ENCODE data around the gene DGKI. TPM values are rescaled to one million over a fixed set of nuclear protein-coding genes. Genes with fewer than 3 reads are reported as not detected.
"Not testable (repeated sequence)": the region's sequence is repeated elsewhere in the genome, so short reads cannot be mapped to it uniquely, and the experiment has no call there.

The DGKI gene
- total and polyA plus RNA-seq, 2 donors (not counting 1 experiment from before 2014, with no cell fraction given) = not detected

DNA sequence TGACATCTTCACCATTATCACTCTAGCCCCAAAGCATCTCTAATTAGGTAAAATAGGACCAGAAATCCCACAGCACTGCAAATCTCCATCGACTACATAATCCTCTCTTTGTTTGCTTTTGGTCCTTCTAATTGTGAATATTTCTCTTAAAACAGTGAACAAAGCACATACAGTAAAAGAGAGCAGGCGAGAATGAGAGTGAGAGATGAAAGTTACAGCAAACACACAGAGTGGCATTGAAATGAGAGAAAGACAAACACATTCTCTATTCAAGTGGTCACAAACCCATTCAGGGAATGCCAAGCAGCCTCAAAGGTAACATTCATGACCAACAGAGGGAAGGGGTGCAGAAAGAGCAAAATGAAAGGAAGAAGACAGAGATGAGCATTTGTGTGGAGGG is 393.4 kb downstream of the DGKI start:
- Histone ChIP-seq H3K36me3 (replicated peaks in 1 of 2; ENCODE audit: control extremely low read depth in 1 of 2, control insufficient read depth in 1 of 2, extremely low read depth in 1 of 2, insufficient read depth in 2 of 2, low read length in 1 of 2) (no peaks in the 10 kb centered on the region), H3K9me3 (ENCODE audit: control extremely low read depth in 1 of 3, control insufficient read depth in 2 of 3, insufficient read depth in 1 of 3, low read length in 2 of 3) (no peaks in the 10 kb centered on the region), H3K4me2 (replicated peaks; ENCODE audit: low read depth, low read length, poor library complexity, severe bottlenecking) (no peak overlapping the region), H4K20me1 (ENCODE audit: control insufficient read depth, insufficient read depth, low read length, poor library complexity, severe bottlenecking) (no peaks in the 10 kb centered on the region), H3K9ac (ENCODE audit: low read length) (no peak overlapping the region), H3K27me3 (replicated peaks in 1 of 4; ENCODE audit: control extremely low read depth in 1 of 4, control insufficient read depth in 3 of 4, insufficient read depth in 4 of 4, low read length in 3 of 4) (no peaks in the 10 kb centered on the region), H3K27ac (ENCODE audit: low read length in 2 of 2) (no peak overlapping the region), H3K79me2 (ENCODE audit: control insufficient read depth, insufficient read depth, low read length) (no peaks in the 10 kb centered on the region), H3K4me1 (ENCODE audit: control insufficient read depth in 2 of 2, insufficient read depth in 2 of 2, low read length in 2 of 2) (no peaks in the 10 kb centered on the region), H3K4me3 (ENCODE audit: control extremely low read depth in 1 of 5, extremely low read depth in 1 of 5, insufficient read depth in 1 of 5, low read depth in 2 of 5, low read length in 4 of 5) (no peak overlapping the region), H2AFZ (ENCODE audit: insufficient read depth, low read depth, low read length, poor library complexity, severe bottlenecking) (no peak overlapping the region)
- no peak for ATAC-seq (ENCODE audit: low read depth)
- intact Hi-C loops (cut with micrococcal nuclease) = no loop called here
- no peaks in the 10 kb centered on the region for H3K27me3 Mint-ChIP-seq
- no peak overlapping the region for H3K27ac Mint-ChIP-seq
- CTCF ChIA-PET = interaction anchor here (2.1 kb wide), 1 partner anchor 11 kb away, joined by 7 read pairs; no protein-coding TSS in a partner anchor
- POLR2A ChIA-PET = no interaction called here
- no peak for DNase-seq
- no CpG with 5 or more reads among the region's 2 CpGs for WGBS (ENCODE audit: insufficient coverage)
- no peaks in the 10 kb centered on the region for H3K9me3 Mint-ChIP-seq (ENCODE audit: insufficient read depth)
- no peak overlapping the region for H3K4me3 Mint-ChIP-seq
- no peaks in the 10 kb centered on the region for H3K4me1 Mint-ChIP-seq
- no peak for TF ChIP-seq EZH2 (IDR thresholded peaks at IDR 0.05; ENCODE audit: borderline replicate concordance, insufficient read depth, low read depth, low read length, poor library complexity, severe bottlenecking)
- TF ChIP-seq, protein P1, sequence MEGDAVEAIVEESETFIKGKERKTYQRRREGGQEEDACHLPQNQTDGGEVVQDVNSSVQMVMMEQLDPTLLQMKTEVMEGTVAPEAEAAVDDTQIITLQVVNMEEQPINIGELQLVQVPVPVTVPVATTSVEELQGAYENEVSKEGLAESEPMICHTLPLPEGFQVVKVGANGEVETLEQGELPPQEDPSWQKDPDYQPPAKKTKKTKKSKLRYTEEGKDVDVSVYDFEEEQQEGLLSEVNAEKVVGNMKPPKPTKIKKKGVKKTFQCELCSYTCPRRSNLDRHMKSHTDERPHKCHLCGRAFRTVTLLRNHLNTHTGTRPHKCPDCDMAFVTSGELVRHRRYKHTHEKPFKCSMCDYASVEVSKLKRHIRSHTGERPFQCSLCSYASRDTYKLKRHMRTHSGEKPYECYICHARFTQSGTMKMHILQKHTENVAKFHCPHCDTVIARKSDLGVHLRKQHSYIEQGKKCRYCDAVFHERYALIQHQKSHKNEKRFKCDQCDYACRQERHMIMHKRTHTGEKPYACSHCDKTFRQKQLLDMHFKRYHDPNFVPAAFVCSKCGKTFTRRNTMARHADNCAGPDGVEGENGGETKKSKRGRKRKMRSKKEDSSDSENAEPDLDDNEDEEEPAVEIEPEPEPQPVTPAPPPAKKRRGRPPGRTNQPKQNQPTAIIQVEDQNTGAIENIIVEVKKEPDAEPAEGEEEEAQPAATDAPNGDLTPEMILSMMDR (IDR thresholded peaks at IDR 0.05) = no peak

DNA sequence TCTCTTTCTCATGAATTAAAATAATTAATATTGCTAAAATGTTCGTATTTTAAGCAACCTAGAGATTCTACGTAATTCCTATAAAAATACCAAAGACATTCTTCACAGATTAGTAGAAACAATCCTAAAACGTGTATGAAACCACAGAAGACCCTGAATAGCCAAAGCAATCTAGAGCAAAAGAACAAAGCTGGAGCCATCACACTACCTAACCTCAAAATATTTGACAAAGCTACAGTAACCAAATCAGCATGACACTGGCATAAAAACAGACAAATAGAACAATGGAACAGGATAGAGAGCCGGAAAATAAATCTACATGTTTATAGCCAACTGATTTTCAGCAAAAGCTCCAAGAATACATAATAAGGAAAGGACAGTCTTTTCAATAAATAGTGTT is 397.8 kb downstream of the DGKI start:
- Mint-ChIP-seq H3K4me1 (no peaks in the 10 kb centered on the region), H3K27me3 (no peaks in the 10 kb centered on the region), H3K27ac (no peak overlapping the region), H3K9me3 (ENCODE audit: insufficient read depth) (no peaks in the 10 kb centered on the region), H3K4me3 (no peak overlapping the region)
- ATAC-seq (ENCODE audit: low read depth) (no peak), DNase-seq (no peak)
- Histone ChIP-seq H3K4me3 (ENCODE audit: control extremely low read depth in 1 of 5, extremely low read depth in 1 of 5, insufficient read depth in 1 of 5, low read depth in 2 of 5, low read length in 4 of 5) (no peak overlapping the region), H3K36me3 (replicated peaks in 1 of 2; ENCODE audit: control extremely low read depth in 1 of 2, control insufficient read depth in 1 of 2, extremely low read depth in 1 of 2, insufficient read depth in 2 of 2, low read length in 1 of 2) (no peaks in the 10 kb centered on the region), H4K20me1 (ENCODE audit: control insufficient read depth, insufficient read depth, low read length, poor library complexity, severe bottlenecking) (no peaks in the 10 kb centered on the region), H3K9ac (ENCODE audit: low read length) (no peak overlapping the region), H3K79me2 (ENCODE audit: control insufficient read depth, insufficient read depth, low read length) (no peaks in the 10 kb centered on the region), H3K27ac (ENCODE audit: low read length in 2 of 2) (no peak overlapping the region), H3K4me1 (ENCODE audit: control insufficient read depth in 2 of 2, insufficient read depth in 2 of 2, low read length in 2 of 2) (no peaks in the 10 kb centered on the region), H3K27me3 (replicated peaks in 1 of 4; ENCODE audit: control extremely low read depth in 1 of 4, control insufficient read depth in 3 of 4, insufficient read depth in 4 of 4, low read length in 3 of 4) (no peaks in the 10 kb centered on the region), H2AFZ (ENCODE audit: insufficient read depth, low read depth, low read length, poor library complexity, severe bottlenecking) (no peak overlapping the region), H3K4me2 (replicated peaks; ENCODE audit: low read depth, low read length, poor library complexity, severe bottlenecking) (no peak overlapping the region), H3K9me3 (ENCODE audit: control extremely low read depth in 1 of 3, control insufficient read depth in 2 of 3, insufficient read depth in 1 of 3, low read length in 2 of 3) (no peaks in the 10 kb centered on the region)
- intact Hi-C loops (cut with micrococcal nuclease) = no loop called here
- POLR2A ChIA-PET = no interaction called here
- no peak for TF ChIP-seq EZH2 (IDR thresholded peaks at IDR 0.05; ENCODE audit: borderline replicate concordance, insufficient read depth, low read depth, low read length, poor library complexity, severe bottlenecking)
- TF ChIP-seq, protein P1 (IDR thresholded peaks at IDR 0.05) = no peak
- 67% methylated on average over 1 of the region's 4 CpGs for WGBS (ENCODE audit: insufficient coverage)
- CTCF ChIA-PET = no interaction called here

DNA sequence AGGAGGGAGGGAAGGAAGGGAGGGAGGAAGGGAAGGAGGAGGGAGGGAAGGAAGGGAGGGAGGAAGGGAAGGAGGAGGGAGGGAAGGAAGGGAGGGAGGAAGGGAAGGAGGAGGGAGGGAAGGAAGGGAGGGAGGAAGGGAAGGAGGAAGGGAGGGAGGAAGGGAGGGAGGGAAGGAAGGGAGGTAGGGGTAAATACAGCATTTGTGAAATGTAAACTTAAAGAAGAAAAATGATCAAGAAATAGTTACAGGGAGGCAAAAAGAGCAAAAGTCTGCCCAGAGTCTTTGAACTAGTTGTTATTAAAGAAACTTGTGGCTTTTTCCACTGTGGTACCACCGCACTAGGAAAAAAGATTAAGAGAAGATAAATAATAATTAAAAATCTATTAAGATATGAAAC is 398.2 kb downstream of the DGKI start:
- H2AFZ ChIP-seq (ENCODE audit: insufficient read depth, low read depth, low read length, poor library complexity, severe bottlenecking); H3K27me3 ChIP-seq (replicated peaks in 1 of 4; ENCODE audit: control extremely low read depth in 1 of 4, control insufficient read depth in 3 of 4, insufficient read depth in 4 of 4, low read length in 3 of 4); H3K27ac Mint-ChIP-seq; ATAC-seq (ENCODE audit: low read depth); H3K36me3 ChIP-seq (replicated peaks in 1 of 2; ENCODE audit: control extremely low read depth in 1 of 2, control insufficient read depth in 1 of 2, extremely low read depth in 1 of 2, insufficient read depth in 2 of 2, low read length in 1 of 2); H3K27me3 Mint-ChIP-seq; H3K9me3 ChIP-seq (ENCODE audit: control extremely low read depth in 1 of 3, control insufficient read depth in 2 of 3, insufficient read depth in 1 of 3, low read length in 2 of 3); CTCF ChIA-PET; H3K4me3 ChIP-seq (ENCODE audit: control extremely low read depth in 1 of 5, extremely low read depth in 1 of 5, insufficient read depth in 1 of 5, low read depth in 2 of 5, low read length in 4 of 5); H3K4me3 Mint-ChIP-seq; POLR2A ChIA-PET; DNase-seq; H3K9ac ChIP-seq (ENCODE audit: low read length); H3K27ac ChIP-seq (ENCODE audit: low read length in 2 of 2); H3K4me2 ChIP-seq (replicated peaks; ENCODE audit: low read depth, low read length, poor library complexity, severe bottlenecking); H3K9me3 Mint-ChIP-seq (ENCODE audit: insufficient read depth); intact Hi-C loops (cut with micrococcal nuclease); H4K20me1 ChIP-seq (ENCODE audit: control insufficient read depth, insufficient read depth, low read length, poor library complexity, severe bottlenecking); H3K4me1 Mint-ChIP-seq; H3K4me1 ChIP-seq (ENCODE audit: control insufficient read depth in 2 of 2, insufficient read depth in 2 of 2, low read length in 2 of 2); H3K79me2 ChIP-seq (ENCODE audit: control insufficient read depth, insufficient read depth, low read length): not testable (repeated sequence)
- WGBS (ENCODE audit: insufficient coverage) = no CpG with 5 or more reads among the region's 1 CpG

Data from B cell (primary cell).